ENCODE data around the gene RAD1. TPM values are rescaled to one million over a fixed set of nuclear protein-coding genes. Genes with fewer than 3 reads are reported as not detected.

Gene RAD1
- polyA plus RNA-seq, 1 donor from 2014 or later, result 37.2 TPM

DNA sequence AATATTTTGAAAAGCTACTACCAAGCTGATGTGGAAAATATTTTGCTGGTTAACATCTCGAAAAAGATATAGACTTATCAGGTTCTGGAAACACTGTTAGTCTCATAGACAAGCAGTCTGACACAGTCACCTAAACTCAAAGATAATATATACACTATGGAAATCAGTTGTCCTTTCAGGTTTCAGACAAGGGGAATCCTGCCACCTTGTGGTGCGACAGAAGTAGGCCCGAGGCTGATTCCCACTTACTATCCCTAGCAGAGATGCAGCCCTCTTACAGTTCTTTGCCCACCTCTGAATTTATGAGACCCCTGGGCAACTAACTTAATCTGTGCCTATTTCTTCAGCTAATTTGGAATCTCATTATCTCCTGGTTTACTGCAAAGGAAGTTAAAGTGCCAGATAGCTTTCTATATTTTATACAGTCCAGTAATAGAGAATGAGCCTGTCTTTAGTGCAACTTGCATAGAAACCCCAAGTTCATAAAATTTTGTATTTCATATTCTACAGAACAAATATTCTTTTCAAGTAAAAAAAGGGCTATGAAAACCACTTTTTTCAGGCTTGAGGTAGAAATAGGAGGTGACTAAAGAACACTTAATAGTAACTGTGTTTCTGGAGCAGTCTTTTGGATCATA, 16.9 kb downstream of the RAD1 start:
- no peaks in the 10 kb centered on the region for H3F3A ChIP-seq (ENCODE audit: insufficient read depth, low read length, poor library complexity, severe bottlenecking)
- no peak for TF ChIP-seq POLR2AphosphoS5 (IDR thresholded peaks at IDR 0.05)
- TF ChIP-seq, protein P1, sequence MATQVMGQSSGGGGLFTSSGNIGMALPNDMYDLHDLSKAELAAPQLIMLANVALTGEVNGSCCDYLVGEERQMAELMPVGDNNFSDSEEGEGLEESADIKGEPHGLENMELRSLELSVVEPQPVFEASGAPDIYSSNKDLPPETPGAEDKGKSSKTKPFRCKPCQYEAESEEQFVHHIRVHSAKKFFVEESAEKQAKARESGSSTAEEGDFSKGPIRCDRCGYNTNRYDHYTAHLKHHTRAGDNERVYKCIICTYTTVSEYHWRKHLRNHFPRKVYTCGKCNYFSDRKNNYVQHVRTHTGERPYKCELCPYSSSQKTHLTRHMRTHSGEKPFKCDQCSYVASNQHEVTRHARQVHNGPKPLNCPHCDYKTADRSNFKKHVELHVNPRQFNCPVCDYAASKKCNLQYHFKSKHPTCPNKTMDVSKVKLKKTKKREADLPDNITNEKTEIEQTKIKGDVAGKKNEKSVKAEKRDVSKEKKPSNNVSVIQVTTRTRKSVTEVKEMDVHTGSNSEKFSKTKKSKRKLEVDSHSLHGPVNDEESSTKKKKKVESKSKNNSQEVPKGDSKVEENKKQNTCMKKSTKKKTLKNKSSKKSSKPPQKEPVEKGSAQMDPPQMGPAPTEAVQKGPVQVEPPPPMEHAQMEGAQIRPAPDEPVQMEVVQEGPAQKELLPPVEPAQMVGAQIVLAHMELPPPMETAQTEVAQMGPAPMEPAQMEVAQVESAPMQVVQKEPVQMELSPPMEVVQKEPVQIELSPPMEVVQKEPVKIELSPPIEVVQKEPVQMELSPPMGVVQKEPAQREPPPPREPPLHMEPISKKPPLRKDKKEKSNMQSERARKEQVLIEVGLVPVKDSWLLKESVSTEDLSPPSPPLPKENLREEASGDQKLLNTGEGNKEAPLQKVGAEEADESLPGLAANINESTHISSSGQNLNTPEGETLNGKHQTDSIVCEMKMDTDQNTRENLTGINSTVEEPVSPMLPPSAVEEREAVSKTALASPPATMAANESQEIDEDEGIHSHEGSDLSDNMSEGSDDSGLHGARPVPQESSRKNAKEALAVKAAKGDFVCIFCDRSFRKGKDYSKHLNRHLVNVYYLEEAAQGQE (IDR thresholded peaks at IDR 0.05; ENCODE audit: borderline replicate concordance), result no peak
- TF ChIP-seq, protein P2, sequence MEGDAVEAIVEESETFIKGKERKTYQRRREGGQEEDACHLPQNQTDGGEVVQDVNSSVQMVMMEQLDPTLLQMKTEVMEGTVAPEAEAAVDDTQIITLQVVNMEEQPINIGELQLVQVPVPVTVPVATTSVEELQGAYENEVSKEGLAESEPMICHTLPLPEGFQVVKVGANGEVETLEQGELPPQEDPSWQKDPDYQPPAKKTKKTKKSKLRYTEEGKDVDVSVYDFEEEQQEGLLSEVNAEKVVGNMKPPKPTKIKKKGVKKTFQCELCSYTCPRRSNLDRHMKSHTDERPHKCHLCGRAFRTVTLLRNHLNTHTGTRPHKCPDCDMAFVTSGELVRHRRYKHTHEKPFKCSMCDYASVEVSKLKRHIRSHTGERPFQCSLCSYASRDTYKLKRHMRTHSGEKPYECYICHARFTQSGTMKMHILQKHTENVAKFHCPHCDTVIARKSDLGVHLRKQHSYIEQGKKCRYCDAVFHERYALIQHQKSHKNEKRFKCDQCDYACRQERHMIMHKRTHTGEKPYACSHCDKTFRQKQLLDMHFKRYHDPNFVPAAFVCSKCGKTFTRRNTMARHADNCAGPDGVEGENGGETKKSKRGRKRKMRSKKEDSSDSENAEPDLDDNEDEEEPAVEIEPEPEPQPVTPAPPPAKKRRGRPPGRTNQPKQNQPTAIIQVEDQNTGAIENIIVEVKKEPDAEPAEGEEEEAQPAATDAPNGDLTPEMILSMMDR (IDR thresholded peaks at IDR 0.05; ENCODE audit: poor library complexity, severe bottlenecking), result peak; percentile 92
- peak; percentile 98 for TF ChIP-seq SMC3 (conservative IDR thresholded peaks at IDR 0.05; ENCODE audit: poor library complexity)
- no peak for TF ChIP-seq MXI1 (conservative IDR thresholded peaks at IDR 0.05; ENCODE audit: poor library complexity, severe bottlenecking)
- no peak for TF ChIP-seq TAF1 (IDR thresholded peaks at IDR 0.05; ENCODE audit: low read depth)
- no peak for TF ChIP-seq EP300 (conservative IDR thresholded peaks at IDR 0.05; ENCODE audit: poor library complexity, severe bottlenecking)
- peak; percentile 94 for TF ChIP-seq RAD21 (conservative IDR thresholded peaks at IDR 0.05)
- TF ChIP-seq EZH2 (IDR thresholded peaks at IDR 0.05; ENCODE audit: borderline replicate concordance, insufficient read depth, low read length, poor library complexity, severe bottlenecking), result no peak
- H2AFZ ChIP-seq (ENCODE audit: low read depth, low read length), result no peak overlapping the region
- no peaks in the 10 kb centered on the region for H4K20me1 ChIP-seq (ENCODE audit: insufficient read depth)
- H3K9ac ChIP-seq (ENCODE audit: low read length), result no peak overlapping the region
- H3K79me2 ChIP-seq (replicated peaks; ENCODE audit: insufficient read depth, low read length), result no peaks in the 10 kb centered on the region
- no peaks in the 10 kb centered on the region for H3K27me3 ChIP-seq (ENCODE audit: insufficient read depth, low read depth, low read length)
- H3K4me3 ChIP-seq (ENCODE audit: low read length), result no peak overlapping the region
- no peaks in the 10 kb centered on the region for H3K9me3 ChIP-seq (ENCODE audit: low read length)
- H3K36me3 ChIP-seq (ENCODE audit: insufficient read depth, low read length), result no peaks in the 10 kb centered on the region
- no peak overlapping the region for H3K27ac ChIP-seq (ENCODE audit: low read length)
- no peaks in the 10 kb centered on the region for H3K9me2 ChIP-seq (ENCODE audit: insufficient read depth, low read length)
- no peak overlapping the region for H3K4me2 ChIP-seq (ENCODE audit: low read length)

DNA sequence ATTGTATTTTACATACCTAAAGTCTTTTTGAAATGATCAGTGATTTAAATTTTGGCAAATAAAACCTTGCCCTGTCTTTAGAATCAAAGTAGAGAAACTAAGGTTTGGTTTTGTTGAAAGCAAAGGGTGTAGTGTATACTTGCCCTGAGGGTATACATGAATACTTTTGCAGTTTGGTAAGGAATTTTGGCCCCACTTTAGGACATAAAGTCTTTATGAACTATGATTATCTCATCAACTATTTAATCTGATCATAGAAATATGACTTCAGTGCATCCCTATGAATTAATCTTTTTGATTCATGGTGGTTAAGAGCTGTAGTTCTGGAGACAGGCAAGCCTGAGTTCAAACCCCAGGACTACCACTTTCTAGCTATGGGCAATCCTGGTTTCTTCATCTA, 17.7 kb downstream of the RAD1 start:
- Histone ChIP-seq H3K27me3 (ENCODE audit: insufficient read depth, low read depth, low read length) (no peaks in the 10 kb centered on the region), H3K36me3 (ENCODE audit: insufficient read depth, low read length) (no peaks in the 10 kb centered on the region), H3K9me3 (ENCODE audit: low read length) (no peaks in the 10 kb centered on the region), H3K27ac (ENCODE audit: low read length) (no peak overlapping the region), H3K79me2 (replicated peaks; ENCODE audit: insufficient read depth, low read length) (no peaks in the 10 kb centered on the region), H3K4me2 (ENCODE audit: low read length) (no peak overlapping the region), H3K9ac (ENCODE audit: low read length) (no peak overlapping the region), H2AFZ (ENCODE audit: low read depth, low read length) (no peak overlapping the region), H3F3A (ENCODE audit: insufficient read depth, low read length, poor library complexity, severe bottlenecking) (no peaks in the 10 kb centered on the region), H3K9me2 (ENCODE audit: insufficient read depth, low read length) (no peaks in the 10 kb centered on the region), H4K20me1 (ENCODE audit: insufficient read depth) (no peaks in the 10 kb centered on the region), H3K4me3 (ENCODE audit: low read length) (no peak overlapping the region)
- TF ChIP-seq RAD21 (conservative IDR thresholded peaks at IDR 0.05) (no peak), MXI1 (conservative IDR thresholded peaks at IDR 0.05; ENCODE audit: poor library complexity, severe bottlenecking) (no peak), EP300 (conservative IDR thresholded peaks at IDR 0.05; ENCODE audit: poor library complexity, severe bottlenecking) (no peak), SMC3 (conservative IDR thresholded peaks at IDR 0.05; ENCODE audit: poor library complexity) (no peak), POLR2AphosphoS5 (IDR thresholded peaks at IDR 0.05) (no peak), TAF1 (IDR thresholded peaks at IDR 0.05; ENCODE audit: low read depth) (no peak), EZH2 (IDR thresholded peaks at IDR 0.05; ENCODE audit: borderline replicate concordance, insufficient read depth, low read length, poor library complexity, severe bottlenecking) (no peak)
- TF ChIP-seq, protein P2 (IDR thresholded peaks at IDR 0.05; ENCODE audit: poor library complexity, severe bottlenecking), result no peak
- TF ChIP-seq, protein P1 (IDR thresholded peaks at IDR 0.05; ENCODE audit: borderline replicate concordance), result no peak
